ENCODE data around the gene ILDR1.

Gene ILDR1

DNA sequence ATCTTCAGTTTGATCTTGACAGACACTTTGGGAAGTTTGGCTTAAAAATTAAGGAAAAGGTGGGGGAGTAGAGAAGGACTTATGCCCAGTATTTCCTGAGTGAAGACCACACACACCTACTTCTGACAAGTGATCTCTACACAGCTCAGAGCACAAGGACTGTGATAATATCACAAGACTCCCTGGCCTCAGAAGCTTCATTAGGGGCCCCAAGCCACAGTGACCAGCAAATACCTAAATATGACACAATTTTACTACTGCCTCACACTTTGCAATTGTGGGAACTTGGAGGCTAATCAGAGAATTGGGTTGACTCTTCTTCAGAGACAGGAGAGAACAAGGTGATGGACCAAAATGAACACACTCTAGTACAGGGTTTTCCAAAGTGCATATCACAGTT, 2.6 kb downstream of the ILDR1 start:
- H3K4me1 ChIP-seq (ENCODE audit: control insufficient read depth, insufficient read depth, low read length): no peaks in the 10 kb centered on the region
- H3K27me3 ChIP-seq (ENCODE audit: control insufficient read depth in 1 of 2, insufficient read depth in 2 of 2, low read length in 2 of 2): peaks cover 7 to 20% of the 10 kb centered on the region in 2 donors
- H3K4me3 ChIP-seq (ENCODE audit: low read length in 2 of 2): no peak overlapping the region
- no peaks in the 10 kb centered on the region for H3K36me3 ChIP-seq (ENCODE audit: control insufficient read depth in 2 of 2, insufficient read depth in 2 of 2, low read length in 2 of 2)
- no peak overlapping the region for H3K27ac ChIP-seq (ENCODE audit: low read length)
- H3K9ac ChIP-seq (ENCODE audit: low read length in 2 of 2): no peak overlapping the region
- H3K9me3 ChIP-seq (ENCODE audit: control insufficient read depth in 2 of 2, low read length in 2 of 2): no peaks in the 10 kb centered on the region

DNA sequence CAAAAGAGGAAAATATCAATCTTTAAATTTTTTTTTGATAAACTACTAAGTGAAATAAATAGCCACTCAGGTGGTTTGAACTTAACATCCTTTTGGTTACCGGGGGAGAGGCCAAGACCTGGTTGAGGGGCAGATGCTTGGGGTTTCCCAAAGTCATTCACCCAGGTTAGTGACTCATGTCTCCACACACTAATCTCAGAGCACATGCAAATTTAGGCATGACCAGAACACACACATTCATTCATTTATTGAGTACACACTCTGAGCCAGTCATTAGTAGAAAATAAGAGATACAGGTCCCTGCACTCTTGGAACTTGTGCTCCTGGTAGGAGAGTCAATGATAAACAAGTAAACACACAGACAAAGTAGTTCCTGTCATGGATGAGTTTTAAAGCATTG, 7.3 kb downstream of the ILDR1 start:
- Histone ChIP-seq H3K27ac (ENCODE audit: low read length) (no peak overlapping the region), H3K27me3 (ENCODE audit: control insufficient read depth in 1 of 2, insufficient read depth in 2 of 2, low read length in 2 of 2) (peaks cover 0 to under 1% of the 10 kb centered on the region in 2 donors), H3K4me1 (ENCODE audit: control insufficient read depth, insufficient read depth, low read length) (no peaks in the 10 kb centered on the region), H3K4me3 (ENCODE audit: low read length in 2 of 2) (no peak overlapping the region), H3K36me3 (ENCODE audit: control insufficient read depth in 2 of 2, insufficient read depth in 2 of 2, low read length in 2 of 2) (no peaks in the 10 kb centered on the region), H3K9me3 (ENCODE audit: control insufficient read depth in 2 of 2, low read length in 2 of 2) (no peaks in the 10 kb centered on the region), H3K9ac (ENCODE audit: low read length in 2 of 2) (no peak overlapping the region)

DNA sequence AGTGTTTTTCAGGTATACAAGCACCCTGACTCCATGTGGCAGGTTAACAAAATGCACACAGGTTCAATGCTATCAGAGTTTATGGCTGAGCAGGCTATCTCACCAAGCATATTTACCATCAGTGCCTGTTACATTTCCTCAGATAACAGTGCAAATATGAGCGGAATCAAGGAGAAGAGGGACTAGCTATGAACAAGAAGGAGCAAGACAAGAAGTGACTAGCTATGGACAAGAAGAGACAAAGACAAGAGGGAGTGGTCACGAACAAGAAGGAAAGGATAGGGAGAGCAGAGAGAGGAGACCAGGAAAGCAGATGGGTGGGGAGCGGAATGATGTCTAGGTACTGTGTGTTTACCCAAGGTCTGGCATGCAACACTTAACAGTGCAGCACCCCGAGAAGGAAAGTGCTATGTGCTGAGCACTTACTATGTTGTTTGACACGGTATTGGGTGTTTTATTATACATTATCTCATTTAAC, 8.6 kb downstream of the ILDR1 start:
- no peaks in the 10 kb centered on the region for H3K36me3 ChIP-seq (ENCODE audit: control insufficient read depth in 2 of 2, insufficient read depth in 2 of 2, low read length in 2 of 2)
- no peaks in the 10 kb centered on the region for H3K4me1 ChIP-seq (ENCODE audit: control insufficient read depth, insufficient read depth, low read length)
- H3K9ac ChIP-seq (ENCODE audit: low read length in 2 of 2): no peak overlapping the region
- H3K4me3 ChIP-seq (ENCODE audit: low read length in 2 of 2): no peak overlapping the region
- H3K27me3 ChIP-seq (ENCODE audit: control insufficient read depth in 1 of 2, insufficient read depth in 2 of 2, low read length in 2 of 2): no peaks in the 10 kb centered on the region
- H3K9me3 ChIP-seq (ENCODE audit: control insufficient read depth in 2 of 2, low read length in 2 of 2): no peaks in the 10 kb centered on the region
- H3K27ac ChIP-seq (ENCODE audit: low read length): no peak overlapping the region

DNA sequence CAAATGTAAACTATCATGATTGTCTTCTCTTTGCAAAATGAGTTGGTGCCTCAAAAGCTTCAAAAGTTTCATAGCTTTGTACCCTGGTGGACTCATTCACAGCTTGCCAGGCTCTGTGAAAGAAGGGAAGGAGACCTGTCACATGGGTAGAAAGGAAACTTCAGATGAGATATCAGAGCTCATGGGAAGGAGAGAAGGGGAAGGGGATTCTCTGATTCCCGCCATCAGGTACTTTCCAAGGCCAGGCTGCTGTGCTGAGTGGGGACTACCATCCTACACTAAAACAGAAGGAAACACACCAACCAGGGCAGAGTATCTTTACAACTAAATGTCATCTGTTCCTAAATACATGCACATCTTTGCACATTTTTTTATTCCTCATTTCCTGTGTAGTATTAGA, 9.2 kb downstream of the ILDR1 start:
- Histone ChIP-seq H3K4me3 (ENCODE audit: low read length in 2 of 2) (no peak overlapping the region), H3K27ac (ENCODE audit: low read length) (no peak overlapping the region), H3K9ac (ENCODE audit: low read length in 2 of 2) (no peak overlapping the region), H3K27me3 (ENCODE audit: control insufficient read depth in 1 of 2, insufficient read depth in 2 of 2, low read length in 2 of 2) (no peaks in the 10 kb centered on the region), H3K9me3 (ENCODE audit: control insufficient read depth in 2 of 2, low read length in 2 of 2) (no peaks in the 10 kb centered on the region), H3K4me1 (ENCODE audit: control insufficient read depth, insufficient read depth, low read length) (no peaks in the 10 kb centered on the region), H3K36me3 (ENCODE audit: control insufficient read depth in 2 of 2, insufficient read depth in 2 of 2, low read length in 2 of 2) (no peaks in the 10 kb centered on the region)

DNA sequence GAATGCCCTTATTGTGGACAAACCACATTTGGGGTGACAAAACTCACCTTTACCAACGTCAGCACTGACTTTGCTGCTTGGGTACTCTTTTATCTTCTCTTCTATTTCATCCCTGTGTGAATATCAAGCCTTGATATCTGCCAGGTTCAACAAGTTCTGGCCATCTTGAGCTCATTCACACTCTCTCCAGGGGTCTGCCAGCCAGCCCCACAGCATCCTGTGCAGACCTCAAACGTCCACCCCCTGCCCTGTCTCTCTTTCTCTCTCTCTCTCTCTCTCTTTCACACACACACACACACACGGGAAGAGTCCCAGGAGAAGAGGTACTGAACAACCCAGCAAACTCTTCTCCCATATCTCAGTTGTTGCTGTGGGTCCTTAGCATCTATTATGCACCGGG, 10.7 kb downstream of the ILDR1 start:
- Histone ChIP-seq H3K9me3 (ENCODE audit: control insufficient read depth in 2 of 2, low read length in 2 of 2) (no peaks in the 10 kb centered on the region), H3K27me3 (ENCODE audit: control insufficient read depth in 1 of 2, insufficient read depth in 2 of 2, low read length in 2 of 2) (peaks cover 0 to 2% of the 10 kb centered on the region in 2 donors), H3K36me3 (ENCODE audit: control insufficient read depth in 2 of 2, insufficient read depth in 2 of 2, low read length in 2 of 2) (no peaks in the 10 kb centered on the region), H3K4me1 (ENCODE audit: control insufficient read depth, insufficient read depth, low read length) (no peaks in the 10 kb centered on the region), H3K9ac (ENCODE audit: low read length in 2 of 2) (no peak overlapping the region), H3K27ac (ENCODE audit: low read length) (no peak overlapping the region), H3K4me3 (ENCODE audit: low read length in 2 of 2) (no peak overlapping the region)

DNA sequence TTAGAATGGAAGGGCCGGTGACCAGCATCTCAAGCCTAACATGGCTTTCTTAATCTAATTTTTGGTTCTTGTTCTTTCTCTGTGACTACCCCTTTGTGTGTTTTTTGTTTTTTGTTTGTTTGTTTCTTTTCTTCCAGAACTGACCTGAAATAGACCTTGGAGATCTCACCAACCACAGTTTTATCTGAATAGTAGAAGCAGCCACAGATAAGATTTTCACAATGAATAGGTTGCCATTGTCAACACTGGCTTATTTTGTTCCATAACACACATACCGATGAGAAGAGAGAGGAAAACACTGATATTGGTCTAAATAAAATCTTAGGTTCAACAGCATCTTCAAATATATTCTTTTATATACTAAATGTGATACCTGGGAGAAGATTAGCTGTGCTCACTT, 11.5 kb downstream of the ILDR1 start:
- H3K36me3 ChIP-seq (ENCODE audit: control insufficient read depth in 2 of 2, insufficient read depth in 2 of 2, low read length in 2 of 2): no peaks in the 10 kb centered on the region
- H3K4me3 ChIP-seq (ENCODE audit: low read length in 2 of 2): no peak overlapping the region
- no peak overlapping the region for H3K27ac ChIP-seq (ENCODE audit: low read length)
- no peaks in the 10 kb centered on the region for H3K4me1 ChIP-seq (ENCODE audit: control insufficient read depth, insufficient read depth, low read length)
- H3K27me3 ChIP-seq (ENCODE audit: control insufficient read depth in 1 of 2, insufficient read depth in 2 of 2, low read length in 2 of 2): peaks cover 0 to 2% of the 10 kb centered on the region in 2 donors
- H3K9ac ChIP-seq (ENCODE audit: low read length in 2 of 2): no peak overlapping the region
- no peaks in the 10 kb centered on the region for H3K9me3 ChIP-seq (ENCODE audit: control insufficient read depth in 2 of 2, low read length in 2 of 2)

DNA sequence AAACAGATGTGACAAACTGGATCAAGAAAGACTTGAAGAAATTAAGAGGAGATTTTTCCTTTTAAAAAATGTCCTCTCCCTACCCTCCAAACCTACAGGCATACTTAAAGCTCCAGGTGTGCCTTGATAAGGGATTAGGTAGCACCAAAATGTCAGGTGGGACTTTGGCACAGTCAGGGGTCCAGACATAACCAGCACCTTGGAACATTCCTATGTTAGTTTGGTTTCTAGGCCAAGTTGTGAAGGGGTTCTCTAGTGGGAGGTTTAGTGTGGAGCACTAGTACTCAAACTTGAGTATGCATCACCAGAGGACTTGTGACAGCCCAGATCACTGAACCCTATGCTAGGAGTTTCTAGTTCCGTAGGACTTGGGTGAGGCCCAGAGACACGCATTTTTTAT, 13.9 kb downstream of the ILDR1 start:
- H3K9me3 ChIP-seq (ENCODE audit: control insufficient read depth in 2 of 2, low read length in 2 of 2): no peaks in the 10 kb centered on the region
- H3K27ac ChIP-seq (ENCODE audit: low read length): no peak overlapping the region
- H3K27me3 ChIP-seq (ENCODE audit: control insufficient read depth in 1 of 2, insufficient read depth in 2 of 2, low read length in 2 of 2): peaks cover 0 to 2% of the 10 kb centered on the region in 2 donors
- no peak overlapping the region for H3K4me3 ChIP-seq (ENCODE audit: low read length in 2 of 2)
- H3K36me3 ChIP-seq (ENCODE audit: control insufficient read depth in 2 of 2, insufficient read depth in 2 of 2, low read length in 2 of 2): no peaks in the 10 kb centered on the region
- no peak overlapping the region for H3K9ac ChIP-seq (ENCODE audit: low read length in 2 of 2)
- no peaks in the 10 kb centered on the region for H3K4me1 ChIP-seq (ENCODE audit: control insufficient read depth, insufficient read depth, low read length)

DNA sequence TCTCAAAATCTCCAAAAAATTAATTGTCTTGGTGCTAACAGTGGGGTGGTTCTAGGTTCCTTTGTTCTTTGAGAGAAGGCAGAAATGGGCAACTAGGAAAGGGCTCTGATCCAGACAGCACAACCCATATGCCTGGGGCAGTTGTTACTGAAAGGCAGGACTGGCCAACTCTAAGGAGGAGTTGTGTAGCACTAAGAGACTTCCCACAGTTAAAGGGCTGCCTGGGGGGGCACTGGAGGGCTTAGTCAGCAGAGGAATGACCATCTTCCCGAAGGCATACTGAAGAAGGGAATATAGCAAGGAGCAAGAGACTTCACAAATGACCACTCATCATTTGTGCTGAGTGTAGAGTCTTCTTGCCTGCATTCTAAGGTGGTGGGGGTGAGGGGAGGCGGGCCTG, 15.8 kb downstream of the ILDR1 start:
- Histone ChIP-seq H3K27me3 (ENCODE audit: control insufficient read depth in 1 of 2, insufficient read depth in 2 of 2, low read length in 2 of 2) (peaks cover 0 to 2% of the 10 kb centered on the region in 2 donors), H3K9ac (ENCODE audit: low read length in 2 of 2) (no peak overlapping the region)

DNA sequence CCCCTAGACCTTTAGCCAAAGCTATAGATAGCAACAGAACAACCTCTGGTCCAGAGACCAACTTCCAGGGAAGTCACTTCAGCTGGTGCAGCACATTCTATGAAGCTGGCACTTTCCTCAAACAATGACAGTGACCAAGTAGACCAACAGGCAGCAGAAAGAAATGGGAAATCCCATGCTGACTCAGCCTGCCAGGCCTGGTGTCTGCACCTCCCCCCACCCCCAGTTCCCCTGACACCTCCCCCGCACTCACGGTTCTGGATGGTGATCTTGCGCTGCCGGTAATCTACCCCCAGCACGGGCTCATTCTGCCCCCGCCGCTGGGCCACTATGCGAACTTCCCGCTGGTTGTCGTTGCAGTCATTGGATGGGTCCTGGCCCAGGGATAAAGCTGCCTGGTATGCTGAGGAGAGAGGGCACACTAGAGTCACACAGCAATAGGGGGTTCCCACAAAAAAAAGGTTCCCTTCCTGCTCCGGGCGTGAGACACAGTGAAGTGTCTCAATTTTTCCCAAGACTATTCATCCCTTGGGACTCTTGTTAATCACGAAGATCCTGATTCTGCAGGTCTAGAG, 17.0 kb downstream of the ILDR1 start:
- Histone ChIP-seq H3K27me3 (ENCODE audit: control insufficient read depth in 1 of 2, insufficient read depth in 2 of 2, low read length in 2 of 2) (peaks cover 0 to 2% of the 10 kb centered on the region in 2 donors), H3K4me3 (ENCODE audit: low read length in 2 of 2) (no peak overlapping the region), H3K9ac (ENCODE audit: low read length in 2 of 2) (no peak overlapping the region), H3K9me3 (ENCODE audit: control insufficient read depth in 2 of 2, low read length in 2 of 2) (no peaks in the 10 kb centered on the region), H3K27ac (ENCODE audit: low read length) (no peak overlapping the region), H3K36me3 (ENCODE audit: control insufficient read depth in 2 of 2, insufficient read depth in 2 of 2, low read length in 2 of 2) (no peaks in the 10 kb centered on the region), H3K4me1 (ENCODE audit: control insufficient read depth, insufficient read depth, low read length) (no peaks in the 10 kb centered on the region)

More for the DNA sequence above, 15.8 kb downstream of the ILDR1 start:
- H3K9me3 ChIP-seq (ENCODE audit: control insufficient read depth in 2 of 2, low read length in 2 of 2): no peaks in the 10 kb centered on the region
- H3K4me1 ChIP-seq (ENCODE audit: control insufficient read depth, insufficient read depth, low read length): no peaks in the 10 kb centered on the region
- no peak overlapping the region for H3K4me3 ChIP-seq (ENCODE audit: low read length in 2 of 2)
- no peaks in the 10 kb centered on the region for H3K36me3 ChIP-seq (ENCODE audit: control insufficient read depth in 2 of 2, insufficient read depth in 2 of 2, low read length in 2 of 2)
- no peak overlapping the region for H3K27ac ChIP-seq (ENCODE audit: low read length)

DNA sequence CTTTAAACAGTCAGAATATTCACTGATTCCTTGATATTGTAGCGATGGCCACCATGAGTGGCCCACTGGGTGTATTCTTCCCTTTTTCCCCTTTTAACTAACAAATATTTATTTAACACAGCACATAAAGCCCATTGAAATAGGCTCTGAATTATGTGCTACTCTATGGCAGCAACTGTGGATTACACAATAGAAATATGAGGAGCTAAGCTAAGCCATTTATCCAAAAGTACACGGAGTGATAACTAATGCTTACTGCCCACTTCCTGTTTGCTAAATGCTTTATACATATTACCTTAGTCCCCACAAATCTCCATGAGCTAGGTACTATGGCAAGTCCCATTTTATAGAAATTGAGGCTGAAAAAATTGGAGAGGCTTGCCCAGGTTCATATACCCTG, 17.9 kb downstream of the ILDR1 start:
- Histone ChIP-seq H3K27me3 (ENCODE audit: control insufficient read depth in 1 of 2, insufficient read depth in 2 of 2, low read length in 2 of 2) (peaks cover 0 to 2% of the 10 kb centered on the region in 2 donors), H3K4me3 (ENCODE audit: low read length in 2 of 2) (no peak overlapping the region), H3K9ac (ENCODE audit: low read length in 2 of 2) (no peak overlapping the region), H3K4me1 (ENCODE audit: control insufficient read depth, insufficient read depth, low read length) (no peaks in the 10 kb centered on the region), H3K36me3 (ENCODE audit: control insufficient read depth in 2 of 2, insufficient read depth in 2 of 2, low read length in 2 of 2) (no peaks in the 10 kb centered on the region), H3K27ac (ENCODE audit: low read length) (no peak overlapping the region), H3K9me3 (ENCODE audit: control insufficient read depth in 2 of 2, low read length in 2 of 2) (no peaks in the 10 kb centered on the region)

DNA sequence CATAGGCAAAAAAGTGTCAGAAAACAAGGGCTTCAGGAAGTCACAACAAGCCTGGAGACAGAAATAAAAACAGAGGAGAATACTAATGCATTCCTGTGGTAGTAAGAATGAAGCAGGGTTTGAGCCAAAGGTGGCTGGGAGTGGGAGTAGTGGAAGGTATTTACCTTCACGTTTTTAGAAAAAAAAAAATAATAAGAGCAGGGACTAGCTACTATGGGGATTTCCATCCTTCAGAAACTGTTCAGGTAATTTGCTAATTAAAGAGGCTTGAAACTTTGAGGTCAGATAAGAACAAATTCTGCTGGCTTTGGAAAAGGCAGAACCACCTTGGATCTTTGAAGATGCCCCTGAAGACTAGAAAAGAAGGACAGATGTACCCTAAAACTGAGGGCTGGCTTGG, 18.4 kb downstream of the ILDR1 start:
- Histone ChIP-seq H3K27ac (ENCODE audit: low read length) (no peak overlapping the region), H3K4me3 (ENCODE audit: low read length in 2 of 2) (no peak overlapping the region), H3K9ac (ENCODE audit: low read length in 2 of 2) (no peak overlapping the region), H3K27me3 (ENCODE audit: control insufficient read depth in 1 of 2, insufficient read depth in 2 of 2, low read length in 2 of 2) (peaks cover 0 to 2% of the 10 kb centered on the region in 2 donors), H3K4me1 (ENCODE audit: control insufficient read depth, insufficient read depth, low read length) (no peaks in the 10 kb centered on the region), H3K9me3 (ENCODE audit: control insufficient read depth in 2 of 2, low read length in 2 of 2) (no peaks in the 10 kb centered on the region), H3K36me3 (ENCODE audit: control insufficient read depth in 2 of 2, insufficient read depth in 2 of 2, low read length in 2 of 2) (no peaks in the 10 kb centered on the region)
